Measurements from ENCODE around the gene TAOK1. TPM values are rescaled to one million over a fixed set of nuclear protein-coding genes. Genes with fewer than 3 reads are reported as not detected.

The TAOK1 gene
- total RNA-seq, 1 donor from 2014 or later: 48.6 TPM

- ATAC-seq (ENCODE audit: poor library complexity) (no peak), DNase-seq (no peak)
- intact Hi-C loops (cut with DNase I): no loop called here
Measured at GRCh38 chr17:29575511-29576213, 185.5 kb downstream of the TAOK1 start.

DNA sequence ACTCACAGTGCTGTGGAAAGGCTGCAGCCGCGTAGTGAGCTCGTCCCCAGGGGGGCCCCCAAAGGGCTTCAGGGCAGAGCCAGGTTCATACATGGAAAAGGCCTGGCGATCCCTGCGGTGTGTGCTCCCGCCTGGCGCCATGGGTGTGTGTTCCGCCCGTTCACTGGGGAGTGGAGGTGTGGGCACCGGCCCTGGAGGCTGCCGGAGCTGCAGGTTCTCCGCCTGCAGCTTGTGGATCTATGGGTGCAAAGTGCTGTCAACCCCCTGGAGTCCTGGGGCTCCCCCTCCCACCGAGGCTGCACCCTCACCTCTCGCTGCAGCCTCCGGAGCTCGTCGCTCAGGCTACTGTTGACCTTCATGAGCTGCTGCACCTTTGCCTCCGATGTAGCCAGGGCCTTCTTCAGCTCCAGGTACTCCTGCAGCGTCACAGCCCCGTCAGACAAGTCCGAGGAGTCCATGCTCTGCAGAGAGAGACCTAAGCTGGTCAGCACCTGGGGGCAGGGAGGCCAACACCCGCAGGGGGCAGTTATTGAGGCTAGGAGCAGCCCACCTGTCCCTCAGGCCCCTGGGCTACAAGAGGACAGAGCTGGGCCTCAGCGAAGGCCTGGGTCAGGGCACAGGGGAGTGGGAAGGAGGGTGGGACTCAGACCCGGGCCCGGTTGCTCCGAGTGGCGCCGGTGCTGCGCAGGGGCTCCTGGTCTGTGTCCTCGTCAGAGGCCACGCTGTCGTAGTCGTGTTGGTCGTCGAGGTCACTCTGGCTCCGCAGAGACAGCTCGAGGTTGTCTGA is 186.2 kb downstream of the TAOK1 start:
- intact Hi-C loops (cut with DNase I): no loop called here
- no peak for ATAC-seq (ENCODE audit: poor library complexity)

DNA sequence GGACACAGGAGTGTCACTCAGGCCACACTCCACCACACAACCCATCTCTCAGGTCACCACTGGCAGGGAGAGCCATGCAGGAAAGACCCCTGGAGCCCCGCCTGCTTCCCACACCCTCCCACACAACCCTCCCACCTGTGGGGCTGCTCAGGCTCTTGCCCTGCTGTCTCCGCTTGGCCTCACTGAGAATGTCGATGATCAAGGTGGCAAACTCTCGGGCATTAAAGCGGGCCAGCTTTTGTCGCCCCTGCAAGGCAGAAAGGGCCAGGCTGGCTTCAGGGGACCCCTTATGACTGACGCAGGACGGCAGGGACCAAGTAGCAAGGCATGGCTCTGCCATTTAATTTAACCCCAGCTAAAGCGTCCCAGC is 186.8 kb downstream of the TAOK1 start:
- no peak for DNase-seq
- intact Hi-C loops (cut with DNase I): no loop called here

More for the DNA sequence above, 186.2 kb downstream of the TAOK1 start:
- no peak for DNase-seq

GRCh38 chr17:29577385-29578211 is 187.4 kb downstream of the TAOK1 start:
- DNase-seq (peak; percentile 59), ATAC-seq (ENCODE audit: poor library complexity) (no peak)
- intact Hi-C loops (cut with DNase I): no loop called here

More for the DNA sequence above, 186.8 kb downstream of the TAOK1 start:
- ATAC-seq (ENCODE audit: poor library complexity): no peak

DNA sequence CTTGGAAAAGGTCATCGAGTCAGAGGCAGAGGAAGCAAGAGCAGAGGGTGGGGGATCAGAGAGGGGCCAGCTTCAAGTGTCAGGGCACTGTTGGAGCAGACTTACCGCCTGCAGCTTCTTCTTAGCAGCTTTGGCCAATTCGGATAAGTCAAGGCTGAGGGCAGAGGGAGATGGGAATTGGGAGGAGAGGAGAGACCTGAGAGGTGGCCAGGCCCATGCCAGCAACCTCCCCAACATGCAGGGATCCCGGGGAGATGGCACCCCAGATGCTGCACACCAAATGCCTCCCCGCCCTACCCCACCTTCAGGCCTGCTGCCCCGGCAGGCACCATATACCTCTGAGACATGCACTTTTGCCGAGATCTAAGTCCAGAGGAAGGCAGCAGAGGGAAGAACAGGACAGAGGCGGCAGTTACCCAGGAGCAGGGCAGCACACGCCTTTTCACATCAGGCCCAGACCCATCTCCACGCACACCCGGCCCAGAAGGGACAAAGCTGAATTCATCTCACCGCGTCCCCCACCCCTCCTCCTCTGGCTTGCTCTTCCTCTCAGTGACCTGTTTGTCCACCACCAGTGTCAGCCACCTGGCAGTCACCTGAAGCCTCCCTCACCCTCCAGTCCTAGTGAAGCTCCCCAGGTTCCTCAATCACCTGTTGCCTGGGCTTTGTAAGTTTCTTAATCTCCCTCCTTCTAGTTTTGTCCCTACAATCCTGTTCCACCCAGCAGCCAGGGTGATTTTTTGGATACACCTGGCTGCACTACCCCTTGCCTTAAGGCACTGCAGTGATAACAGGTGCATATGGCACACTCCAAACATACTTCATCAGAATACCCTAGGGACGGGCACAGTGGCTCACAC is 188.7 kb downstream of the TAOK1 start:
- DNase-seq (no peak), ATAC-seq (ENCODE audit: poor library complexity) (no peak)
- intact Hi-C loops (cut with DNase I): no loop called here

DNA sequence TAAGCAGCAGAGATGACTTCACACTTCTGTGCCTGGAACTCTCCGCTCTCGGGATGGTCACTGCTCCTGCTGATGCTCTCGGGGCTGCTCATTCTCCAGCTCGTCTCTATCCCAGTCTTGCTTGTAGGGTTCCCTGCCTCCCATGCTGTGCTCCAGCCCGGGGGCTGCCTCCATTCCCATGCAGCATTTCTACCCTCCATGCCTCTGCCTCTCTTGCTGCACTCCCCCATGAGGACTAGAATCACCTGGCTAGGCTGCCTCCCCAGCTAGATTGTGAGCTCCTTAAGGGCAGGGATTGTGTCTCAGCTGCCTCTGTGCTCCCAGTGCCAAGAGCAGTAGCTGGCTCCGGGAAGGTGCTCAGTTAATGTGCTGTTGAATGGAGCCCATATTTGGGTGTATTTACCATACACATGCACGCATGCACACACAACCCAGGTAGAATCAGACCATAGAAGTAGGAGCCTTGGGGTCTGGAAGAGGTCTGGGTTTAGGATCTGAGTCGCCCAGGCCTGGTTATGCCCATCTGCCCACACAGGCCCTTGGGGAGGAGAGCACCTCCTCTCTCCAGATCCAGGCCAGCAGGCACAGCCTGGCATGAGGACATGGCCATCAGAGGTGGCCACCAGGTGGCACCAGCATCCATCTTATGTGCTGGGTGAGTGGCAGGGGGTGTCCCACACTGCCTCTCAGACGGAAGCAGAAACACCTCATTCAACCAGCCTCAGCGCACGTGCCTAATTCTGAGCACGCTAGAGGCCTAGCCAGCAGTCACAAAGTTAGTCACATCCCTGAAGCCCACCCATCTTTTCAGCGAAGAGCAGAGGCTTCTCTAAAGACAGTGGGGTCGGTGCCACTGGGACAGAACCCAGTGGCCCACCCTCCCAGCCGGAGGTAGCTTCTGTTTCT is 190.0 kb downstream of the TAOK1 start:
- ATAC-seq (ENCODE audit: poor library complexity): peak; percentile 87
- intact Hi-C loops (cut with DNase I): no loop called here

DNA sequence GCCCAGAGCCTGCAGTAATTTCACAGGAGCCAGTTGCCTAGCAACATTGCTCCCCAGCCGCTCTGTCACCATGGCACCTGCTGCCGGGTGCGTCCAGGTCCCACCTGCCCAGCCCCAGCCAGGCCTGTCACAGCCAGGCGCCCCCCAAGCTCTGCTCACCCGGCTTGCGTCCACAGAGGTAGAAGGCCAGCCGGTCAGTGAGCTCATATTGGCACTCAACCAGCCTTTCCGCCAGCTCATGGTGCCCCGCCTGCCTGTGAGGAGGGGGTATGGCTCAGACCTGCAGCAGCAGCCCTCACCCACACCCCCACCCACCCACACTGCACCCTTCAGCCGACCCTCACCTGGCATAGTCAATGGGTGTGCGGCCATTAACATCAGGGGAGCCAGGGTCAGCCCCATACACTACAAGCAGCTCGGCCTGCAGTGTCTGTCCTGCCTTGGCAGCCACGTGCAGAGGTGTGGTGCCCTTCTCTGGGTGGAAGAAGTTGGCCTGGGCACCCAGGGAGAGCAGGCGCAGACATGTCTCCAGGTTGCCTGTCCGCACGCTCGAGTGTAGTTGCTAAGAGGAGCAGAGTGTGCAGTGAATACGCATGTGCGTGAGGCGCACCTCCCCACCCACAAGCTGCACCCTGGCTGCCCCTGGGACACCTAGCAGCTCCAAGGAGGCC is 191.6 kb downstream of the TAOK1 start:
- DNase-seq (peak; percentile 40), ATAC-seq (ENCODE audit: poor library complexity) (no peak)
- intact Hi-C loops (cut with DNase I): no loop called here

More for the DNA sequence above, 190.0 kb downstream of the TAOK1 start:
- peak; percentile 91 for DNase-seq

DNA sequence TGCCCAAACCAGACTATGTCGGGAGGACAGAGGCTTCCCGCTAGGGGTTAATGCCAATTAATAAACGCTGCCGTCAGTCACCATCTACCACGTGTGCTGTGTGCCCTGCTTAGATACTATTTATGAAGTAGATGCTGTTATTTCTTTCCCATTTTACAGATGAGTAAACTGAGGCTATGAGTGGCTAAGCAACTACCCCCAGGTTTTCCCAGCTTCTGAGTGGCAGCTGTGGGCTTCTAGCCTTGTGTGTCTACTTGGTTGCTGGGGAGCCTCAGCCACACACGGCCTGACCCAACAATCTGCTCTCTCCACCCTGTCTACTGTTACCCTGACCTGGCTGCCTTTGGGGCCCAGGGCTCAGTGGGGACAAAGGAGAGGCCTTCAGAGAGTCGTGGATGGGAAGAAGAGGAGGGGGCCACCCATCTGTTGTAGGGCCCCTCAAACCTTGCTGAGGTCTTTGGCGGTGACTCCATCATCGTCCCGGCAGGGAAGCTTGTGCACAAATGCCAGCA is 192.1 kb downstream of the TAOK1 start:
- intact Hi-C loops (cut with DNase I): no loop called here
- ATAC-seq (ENCODE audit: poor library complexity) (no peak), DNase-seq (peak; percentile 14)

GRCh38 chr17:29582772-29583171 is 192.6 kb downstream of the TAOK1 start:
- DNase-seq: no peak
- ATAC-seq (ENCODE audit: poor library complexity): no peak
- intact Hi-C loops (cut with DNase I): no loop called here

DNA sequence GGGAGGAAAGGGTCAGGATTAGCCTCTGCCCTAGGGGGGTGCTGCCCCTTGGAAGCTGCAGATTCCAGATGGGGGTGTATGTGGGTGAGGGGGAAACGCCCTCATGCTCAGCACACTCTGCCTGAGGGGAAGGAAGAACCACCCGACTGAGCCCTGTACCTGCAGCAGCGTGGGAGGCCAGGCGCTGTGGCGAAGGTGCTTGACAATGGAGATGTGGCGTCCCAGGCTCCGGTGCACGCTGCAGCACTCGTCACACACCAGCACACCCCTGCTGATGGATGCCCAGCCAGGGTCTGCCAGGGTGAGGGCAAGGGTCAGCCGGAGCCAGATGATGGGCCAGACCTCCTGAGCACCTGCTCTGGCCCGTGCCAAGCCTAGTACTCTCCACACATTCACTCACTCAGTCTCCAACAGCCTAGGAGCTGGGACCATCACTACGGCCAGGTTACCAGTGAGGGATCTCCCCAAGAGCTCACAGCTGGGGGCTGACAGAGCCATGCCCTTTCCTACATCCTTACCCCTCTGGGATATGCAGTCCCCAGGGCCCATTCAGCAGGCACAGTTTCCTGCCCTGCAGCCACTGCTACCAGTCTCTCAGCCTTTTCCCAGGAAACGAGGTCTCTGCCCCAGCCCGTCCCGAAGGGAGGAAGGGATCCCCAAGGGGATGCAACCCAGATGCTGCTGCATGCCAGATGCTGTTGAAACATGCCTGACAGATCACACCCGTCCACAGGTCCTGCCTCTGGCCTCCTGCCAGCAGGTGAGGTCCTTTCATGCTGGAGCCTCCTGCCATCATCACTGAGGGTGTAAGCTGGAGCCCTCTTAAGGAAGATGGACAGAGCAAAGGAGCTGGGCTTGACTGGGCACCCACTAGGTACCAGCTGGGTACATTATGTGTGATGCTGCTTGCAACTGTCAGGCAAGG is 193.4 kb downstream of the TAOK1 start:
- DNase-seq (no peak), ATAC-seq (ENCODE audit: poor library complexity) (no peak)
- intact Hi-C loops (cut with DNase I): no loop called here

DNA sequence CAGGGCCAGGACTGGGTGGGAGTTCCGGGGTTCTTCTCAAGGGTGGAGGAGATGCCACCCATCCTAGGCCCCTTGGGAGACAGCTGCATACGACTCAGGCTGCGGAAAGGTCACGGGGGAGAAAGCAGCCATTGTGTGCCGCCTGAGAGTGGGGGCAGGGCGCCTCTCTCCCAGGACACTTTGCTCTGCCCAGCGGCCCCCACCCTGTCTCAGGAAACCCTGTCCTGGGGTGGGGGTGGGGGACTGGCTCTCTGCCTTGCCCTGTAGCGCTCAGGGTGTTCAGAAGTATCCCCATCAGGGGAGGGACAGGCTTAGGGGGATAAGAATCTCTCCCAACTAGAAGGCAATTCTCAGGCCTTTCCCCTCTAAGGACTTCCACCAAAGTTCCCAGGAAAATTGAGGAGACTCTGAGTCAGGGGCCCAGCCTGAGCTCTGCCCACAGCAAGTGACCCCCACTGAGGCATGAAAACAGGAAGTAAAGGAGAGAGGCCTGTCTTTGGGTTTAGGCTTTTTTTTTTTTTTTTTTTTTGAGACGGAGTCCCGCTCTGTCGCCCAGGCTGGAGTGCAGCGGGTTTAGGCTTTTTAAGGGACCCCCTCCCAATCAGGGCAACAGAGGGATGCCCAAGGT is 194.4 kb downstream of the TAOK1 start:
- intact Hi-C loops (cut with DNase I): no loop called here
- DNase-seq (no peak), ATAC-seq (ENCODE audit: poor library complexity) (peak; percentile 4)

GRCh38 chr17:29585080-29585751 is 195.1 kb downstream of the TAOK1 start:
- intact Hi-C loops (cut with DNase I): no loop called here
- peak; percentile 56 for DNase-seq
- no peak for ATAC-seq (ENCODE audit: poor library complexity)

GRCh38 chr17:29586676-29587469 is 196.7 kb downstream of the TAOK1 start:
- no peak for DNase-seq
- no peak for ATAC-seq (ENCODE audit: poor library complexity)
- intact Hi-C loops (cut with DNase I): no loop called here

GRCh38 chr17:29587591-29587990 is 197.4 kb downstream of the TAOK1 start:
- no peak for ATAC-seq (ENCODE audit: poor library complexity)
- intact Hi-C loops (cut with DNase I): no loop called here
- no peak for DNase-seq

Measured in Right ventricle myocardium superior (tissue), 1 donor.